HUDEP-2 (cell line): ENCODE measurements around the gene PISD.

Experiments
- DNase-seq, 76 experiments: peaks; one replicate each; lab custom pipeline; 2025; ENCODE audit not compliant: unreplicated experiment in 76 of 76; lab: John Stamatoyannopoulos, UW

Gene PISD

DNA sequence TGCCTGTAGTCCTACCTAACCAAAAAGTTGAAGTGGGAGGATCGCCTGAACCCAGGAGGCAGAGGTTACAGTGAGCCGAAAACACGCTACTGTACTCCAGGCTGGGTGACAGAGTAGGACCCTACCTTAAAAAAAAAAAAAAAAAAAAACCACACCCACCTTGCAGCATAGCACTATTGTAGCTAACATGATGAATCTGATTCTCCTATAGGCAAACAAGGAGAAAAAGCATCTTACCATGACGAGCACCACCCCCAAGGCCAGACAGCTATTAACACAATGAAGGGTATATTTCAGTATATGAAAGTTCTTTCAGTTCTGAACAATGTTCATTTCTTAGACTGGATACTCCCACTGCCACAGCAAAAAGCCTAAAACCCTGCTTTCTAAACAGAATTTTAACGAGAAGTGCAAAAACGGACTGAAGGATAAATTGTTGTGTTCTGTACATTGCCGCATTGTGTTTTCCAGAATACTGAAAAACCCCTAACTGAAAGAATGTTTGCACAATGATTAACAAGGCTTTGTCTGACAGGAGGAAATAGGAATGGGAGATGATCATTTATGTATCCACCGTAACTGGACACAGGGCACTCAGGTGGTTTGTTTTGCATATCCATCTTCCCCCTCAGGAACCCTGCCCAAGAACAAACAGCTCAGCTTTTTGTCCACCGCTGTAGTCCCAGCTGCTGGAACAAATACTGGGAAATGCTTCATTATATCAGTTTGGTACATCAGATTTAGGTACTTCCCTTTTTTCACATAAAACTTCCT is 8.9 kb downstream of the PISD start:
- no peak for DNase-seq

DNA sequence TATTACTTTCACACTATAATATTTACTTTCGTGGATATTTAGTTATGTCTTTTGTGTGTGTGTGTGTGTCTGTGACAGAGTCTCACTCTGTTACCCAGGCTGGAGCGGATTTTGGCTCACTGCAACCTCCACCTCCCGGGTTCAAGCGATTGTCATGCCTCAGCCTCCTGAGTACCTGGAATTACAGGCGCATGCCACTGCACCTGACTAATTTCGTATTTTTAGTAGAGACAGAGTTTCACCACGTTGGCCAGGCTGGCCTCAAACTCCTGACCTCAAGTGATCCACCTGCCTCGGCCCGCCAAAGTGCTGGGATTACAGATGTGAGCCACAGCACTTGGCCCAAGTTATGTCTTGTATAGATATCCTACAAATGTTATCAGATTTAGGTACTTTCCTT is 9.9 kb downstream of the PISD start:
- DNase-seq, result no peak

- DNase-seq, result no peak
Measured at GRCh38 chr22:31651664-31652063, 10.4 kb downstream of the PISD start.

DNA sequence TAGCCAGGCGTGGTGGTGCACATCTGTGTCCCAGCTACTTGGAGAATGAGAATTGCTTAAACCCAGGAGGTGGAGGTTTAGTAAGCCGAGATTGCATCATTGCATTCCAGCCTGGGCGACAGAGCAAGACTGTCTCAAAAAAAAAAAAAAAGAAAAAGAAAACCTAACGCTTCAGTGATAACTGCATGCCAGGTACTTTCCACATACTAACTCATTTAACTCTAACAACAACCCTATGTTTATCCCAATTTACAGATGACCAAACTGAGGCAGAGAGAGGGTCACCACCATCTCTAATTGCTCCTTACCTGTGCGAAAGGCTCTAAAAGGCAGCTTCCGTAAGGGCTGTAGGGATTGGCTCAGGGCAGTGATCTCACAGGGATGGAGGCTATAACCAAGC is 11.6 kb downstream of the PISD start:
- DNase-seq, result no peak

DNA sequence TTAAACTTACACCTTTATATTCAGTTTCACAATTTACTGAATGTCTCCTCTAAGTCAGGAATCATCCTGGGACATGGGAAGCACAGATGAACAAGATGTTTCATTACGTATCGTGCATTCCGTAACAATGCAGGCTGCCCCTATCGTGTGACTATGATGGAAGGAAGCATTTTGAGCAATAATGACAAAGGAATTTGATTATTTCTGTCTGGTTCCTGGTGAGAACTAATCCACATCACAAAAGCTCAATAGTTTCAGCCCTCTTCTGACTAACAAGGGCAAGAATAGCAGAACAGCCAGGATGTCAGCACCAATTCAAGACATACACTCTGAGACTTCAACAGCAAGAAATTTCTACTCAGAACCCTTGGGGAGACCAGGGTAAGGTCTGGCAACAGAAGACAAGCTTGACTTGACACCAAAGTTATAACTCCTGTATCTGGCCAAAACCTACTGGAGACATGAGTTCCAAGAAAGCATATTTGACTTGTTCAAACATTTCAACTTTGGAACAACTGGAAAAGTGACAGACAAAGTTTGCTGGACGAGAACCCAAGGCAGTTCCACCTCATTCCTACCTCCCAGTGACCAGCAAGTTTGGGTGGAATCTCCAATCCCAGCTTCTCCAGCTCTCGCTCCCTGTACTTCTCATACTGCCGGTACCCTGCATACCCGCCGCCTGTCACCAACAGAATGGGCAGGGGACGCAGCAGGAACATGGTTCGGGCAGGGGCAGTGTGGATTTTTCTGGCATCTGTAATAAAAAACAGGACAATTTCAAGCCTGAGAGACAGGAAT is 14.3 kb downstream of the PISD start:
- DNase-seq, result no peak

GRCh38 chr22:31647066-31647465 is 14.9 kb downstream of the PISD start:
- DNase-seq, result no peak

DNA sequence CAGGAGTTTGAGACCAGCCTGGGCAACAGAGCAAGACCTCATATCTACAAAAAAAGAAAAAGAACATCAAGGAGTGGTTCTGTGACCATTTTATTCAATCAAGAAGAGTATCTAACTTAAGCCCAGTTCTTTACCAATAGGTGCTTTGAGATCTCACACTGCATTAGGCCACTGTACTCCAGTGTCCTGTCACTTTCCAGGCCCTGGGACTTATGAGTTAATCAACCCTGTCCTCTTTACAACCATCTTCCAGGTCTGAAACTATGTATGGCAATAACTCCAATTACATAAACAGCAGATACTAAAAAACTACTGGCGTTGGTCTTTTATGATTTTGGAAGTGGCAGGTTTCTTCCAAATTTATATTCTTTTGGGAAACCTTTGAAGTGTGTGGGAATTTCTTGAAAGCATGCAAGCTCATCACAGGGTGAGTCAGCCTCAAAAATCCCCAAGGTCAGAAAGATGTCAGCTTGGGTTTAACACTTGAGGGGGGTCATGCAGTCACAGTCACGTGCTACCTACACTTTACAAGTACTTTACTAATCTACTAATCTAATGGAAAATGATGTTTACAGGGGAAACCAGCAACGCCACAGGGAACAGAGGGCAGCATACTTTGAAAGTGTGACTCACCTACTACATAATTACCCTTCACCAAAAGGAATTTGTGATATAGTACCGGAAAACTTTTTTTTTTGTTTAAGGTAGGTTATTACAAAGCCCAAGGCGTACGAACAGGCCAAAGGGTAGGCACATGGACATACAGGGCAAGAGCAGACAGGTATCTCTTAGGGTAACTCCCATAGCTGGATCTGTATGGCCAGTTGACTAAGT is 15.6 kb downstream of the PISD start:
- peak in 1 of 76 experiments; percentile 10 for DNase-seq

DNA sequence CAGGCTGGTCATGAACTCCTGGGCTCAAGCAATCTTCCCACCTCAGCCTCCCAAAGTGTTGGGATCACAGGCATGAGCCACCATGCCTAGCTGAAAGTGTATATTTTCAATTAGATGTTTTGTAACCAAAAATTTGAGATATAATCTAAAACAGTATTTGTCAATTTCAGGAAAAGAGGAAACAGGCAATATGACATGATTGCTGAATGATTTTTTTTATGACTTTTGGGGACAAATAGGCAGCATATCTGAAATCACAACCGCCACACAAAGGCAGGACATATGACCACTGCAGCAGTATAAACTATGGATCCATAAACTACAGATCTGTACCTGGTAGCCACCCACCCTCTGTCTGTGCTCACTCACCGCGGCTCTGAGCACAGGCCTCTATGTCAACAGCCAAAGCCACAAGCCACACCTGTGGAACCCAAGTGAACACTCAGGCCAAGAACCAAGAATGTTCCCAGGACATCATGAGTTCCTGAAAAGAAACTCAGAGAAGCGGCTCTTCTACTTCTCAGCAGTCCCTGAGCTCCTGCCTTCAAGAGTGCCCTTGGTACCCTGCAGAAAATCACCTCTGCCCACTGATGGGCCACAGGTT is 22.5 kb downstream of the PISD start:
- no peak for DNase-seq

- peak in 20 of 76 experiments; percentile 10 to 42 (median 24) for DNase-seq
Measured at GRCh38 chr22:31637891-31638618, 24.0 kb downstream of the PISD start.

DNA sequence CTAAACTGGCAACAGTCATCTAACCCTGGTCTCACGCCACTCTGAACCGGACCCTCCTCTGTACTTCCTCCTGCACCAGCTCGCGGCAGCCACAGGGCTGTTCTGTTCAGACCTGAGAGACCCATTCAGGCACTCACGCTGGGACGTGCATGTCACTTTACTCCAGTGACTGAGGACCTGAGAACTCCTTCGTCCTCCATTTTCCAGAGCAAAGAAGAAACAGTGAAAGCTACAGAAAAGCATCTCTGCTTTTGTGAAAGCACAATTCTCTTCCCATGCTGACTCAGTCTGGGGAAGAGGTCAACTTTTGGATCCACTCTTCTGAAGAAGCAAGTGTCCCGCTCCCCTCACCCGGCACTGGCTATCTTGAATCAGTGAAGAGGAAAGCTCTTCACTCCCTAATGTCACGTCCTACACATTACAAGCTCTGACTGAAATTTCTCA is 24.5 kb downstream of the PISD start:
- DNase-seq, result peak in 35 of 76 experiments; percentile 14 to 63 (median 31)

DNA sequence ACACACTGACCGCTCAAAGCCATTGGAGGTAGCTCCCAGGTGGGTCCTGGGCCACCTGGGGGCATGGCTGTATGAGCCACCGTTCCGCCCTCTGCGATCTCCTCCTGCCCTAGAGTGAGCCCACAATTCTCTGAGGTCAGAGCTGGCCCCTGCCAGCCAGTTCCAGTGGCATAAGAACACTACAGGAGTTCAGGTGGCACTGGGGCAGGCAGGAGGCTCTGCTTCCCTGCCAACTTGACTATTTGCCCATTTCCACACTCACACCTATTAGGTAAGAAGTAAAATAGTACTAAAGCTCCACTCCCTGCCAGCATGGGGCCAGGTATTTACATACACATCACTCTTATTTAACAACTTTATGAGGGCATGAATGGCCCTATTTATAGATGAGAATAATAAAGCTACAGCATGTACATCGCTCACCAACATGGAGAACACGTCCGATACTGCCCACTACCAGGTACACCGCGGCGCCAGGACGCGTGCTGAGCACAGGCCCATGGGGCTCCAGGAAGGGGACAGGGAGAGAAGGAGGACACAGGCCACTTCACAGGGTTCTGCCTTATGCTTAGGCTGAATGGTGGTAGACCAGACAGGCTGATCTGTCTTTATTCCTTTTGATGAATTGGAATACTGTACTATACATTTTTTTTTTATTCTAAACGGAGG is 26.2 kb downstream of the PISD start:
- DNase-seq, result no peak

- DNase-seq, result peak in 5 of 76 experiments; percentile 14 to 24 (median 19)
Measured at GRCh38 chr22:31631436-31631835, 30.6 kb downstream of the PISD start.

DNA sequence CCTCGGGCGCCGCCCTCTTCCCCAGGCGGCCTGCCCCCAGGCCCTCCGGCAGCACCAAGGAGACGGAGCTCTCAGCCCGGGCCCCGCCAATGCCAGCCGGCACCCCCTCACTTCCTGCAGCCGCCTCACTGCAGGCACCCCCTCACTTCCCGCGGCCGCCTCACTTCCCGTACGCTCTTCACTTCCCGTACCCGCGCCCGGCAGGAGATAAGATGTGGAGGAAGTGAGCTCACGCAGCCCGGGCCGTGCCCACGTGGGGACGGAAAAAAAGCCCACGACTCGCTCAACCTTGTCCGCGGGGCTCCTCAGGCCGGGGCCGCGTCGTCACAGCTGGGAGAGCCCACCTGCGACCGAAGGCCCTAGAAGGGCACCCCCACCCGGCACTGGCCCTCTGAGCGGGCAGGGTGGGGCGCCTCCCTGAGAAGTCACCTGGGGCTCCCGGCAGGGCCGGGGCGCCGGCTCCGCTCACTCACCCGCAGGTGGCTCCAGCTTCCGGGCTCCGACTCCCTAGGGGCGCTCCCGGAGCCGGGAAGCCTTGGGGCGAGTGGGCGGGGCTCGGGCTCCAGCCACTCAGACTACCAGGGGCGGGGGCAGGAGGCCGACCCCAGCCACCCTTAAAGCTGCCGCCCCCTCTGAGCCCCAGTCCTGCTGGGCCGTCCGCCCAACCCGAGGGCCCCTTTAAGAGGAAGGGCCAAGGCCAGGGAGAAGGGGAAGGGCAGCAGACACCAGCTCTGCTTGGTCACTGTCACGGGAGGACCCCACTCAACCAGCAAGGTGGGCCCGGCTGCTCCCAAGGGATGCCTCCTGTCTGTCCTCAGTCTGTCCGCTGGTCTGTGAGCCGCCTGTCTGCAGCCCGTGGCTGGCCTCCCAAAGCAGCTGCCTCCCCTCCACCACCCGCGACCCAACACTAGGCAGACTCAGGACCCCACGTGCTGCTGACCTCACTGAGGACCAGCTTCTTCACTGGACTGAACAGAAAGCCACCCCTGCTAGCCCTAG is 31.4 kb downstream of the PISD start:
- peak in 71 of 76 experiments; percentile 20 to 81 (median 65) for DNase-seq

DNA sequence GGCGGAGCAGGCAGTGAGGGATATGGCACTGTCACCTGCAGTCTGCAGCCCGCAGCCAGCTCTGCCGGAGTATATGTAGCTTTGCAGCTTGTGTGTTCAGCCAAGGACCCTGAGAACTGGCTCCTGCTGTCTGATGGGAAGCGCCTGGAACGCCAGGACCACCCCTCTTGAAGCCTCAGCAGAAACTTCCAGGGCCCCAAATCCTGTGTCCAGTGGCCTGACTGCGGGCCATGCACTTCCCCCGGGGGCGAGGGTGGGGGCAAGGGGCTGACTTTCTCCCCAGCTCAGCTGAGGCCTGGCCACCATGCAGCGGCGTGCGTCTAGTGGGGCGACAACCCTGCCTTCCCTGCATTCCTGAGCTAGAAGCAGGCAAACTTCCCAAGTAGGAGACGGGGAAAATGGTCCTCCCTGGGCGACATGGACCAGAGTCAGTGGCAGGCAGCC is 32.3 kb downstream of the PISD start:
- DNase-seq, result no peak

DNA sequence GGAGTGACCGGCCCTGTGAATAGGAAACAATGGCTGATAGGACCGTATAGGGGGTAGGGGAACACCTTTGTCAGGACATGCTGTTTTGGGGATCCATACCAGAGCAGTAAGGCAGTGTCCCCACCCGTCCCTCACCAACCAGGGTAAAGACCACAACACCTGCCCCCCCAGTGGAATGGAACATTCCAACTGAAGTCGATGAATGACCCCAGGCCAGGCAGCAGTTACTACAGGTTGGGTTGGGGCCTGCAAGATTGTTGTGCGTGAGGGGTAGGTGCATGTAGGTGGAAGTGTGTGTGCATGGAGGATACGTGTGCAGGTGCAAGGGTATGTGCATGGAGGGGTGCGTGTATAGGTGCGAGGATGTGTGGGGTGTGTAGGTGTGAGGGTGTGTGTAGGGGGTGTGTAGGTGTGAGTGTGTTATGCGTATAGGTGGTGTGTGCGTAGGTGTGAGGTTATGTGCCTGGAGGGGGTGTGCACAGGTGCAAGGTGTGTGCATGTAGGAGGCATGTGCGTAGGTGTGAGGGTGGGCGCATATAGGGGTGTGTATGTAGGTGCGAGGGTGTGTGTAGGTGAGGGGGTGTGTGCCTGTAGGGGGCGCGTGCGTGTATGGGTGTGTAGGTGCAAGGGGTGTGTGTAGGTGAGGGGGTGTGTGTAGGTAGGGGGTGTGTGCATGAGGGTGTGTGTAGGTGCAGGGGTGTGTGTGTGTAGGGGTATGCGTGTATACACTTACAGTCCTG is 32.9 kb downstream of the PISD start:
- DNase-seq, result peak in 4 of 76 experiments; percentile 13 to 43 (median 28)

GRCh38 chr22:31628362-31628761 is 33.7 kb downstream of the PISD start:
- DNase-seq, result peak in 2 of 76 experiments; percentile 22 to 43

- peak in 50 of 76 experiments; percentile 12 to 70 (median 52) for DNase-seq
Measured at GRCh38 chr22:31627223-31627731, 34.7 kb downstream of the PISD start.
